Femur (tissue), 1 donor: ENCODE results near the gene UST.
A peak's percentile ranks its signal among the peaks of the same experiment; 100 is the strongest.

Experiments used
- DNase-seq: peaks from one replicate; pipeline ENCODE4 v3.0.0-alpha.2; 2017

Gene UST

DNA sequence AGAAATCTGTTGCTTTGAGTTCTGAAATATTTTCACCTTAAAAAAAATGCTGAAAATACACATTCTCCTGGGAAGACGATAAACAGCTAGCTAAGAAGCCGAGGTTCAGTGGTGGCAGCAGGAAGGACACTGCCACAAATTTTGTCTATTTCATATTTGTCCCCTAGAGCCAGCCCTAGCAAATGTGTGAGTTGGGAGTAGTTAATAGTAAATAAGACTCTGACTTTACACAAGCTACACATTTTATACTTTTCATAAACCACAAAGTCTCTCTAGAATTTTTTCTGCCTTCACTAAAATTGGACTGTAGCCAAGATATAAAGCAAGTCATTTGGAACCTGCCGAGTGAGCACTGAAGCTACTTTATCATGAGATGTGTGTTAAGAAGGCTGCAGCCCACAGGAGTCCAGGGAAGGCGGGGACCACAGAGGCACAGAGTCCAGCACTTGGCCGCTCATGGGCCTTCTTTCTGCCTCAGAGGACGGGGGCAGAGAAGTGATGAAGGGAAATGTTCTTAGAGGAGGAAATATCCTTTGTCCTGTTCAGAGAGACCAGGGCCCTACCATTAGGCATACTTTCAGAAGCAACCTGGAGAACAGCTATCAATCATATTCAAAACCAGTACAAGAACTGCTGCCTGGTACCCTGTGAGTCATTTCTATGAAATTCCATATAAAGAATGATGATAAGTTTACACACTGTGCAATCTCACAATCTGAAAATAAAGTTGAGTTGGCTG is 329.0 kb downstream of the UST start:
- no peak for DNase-seq

DNA sequence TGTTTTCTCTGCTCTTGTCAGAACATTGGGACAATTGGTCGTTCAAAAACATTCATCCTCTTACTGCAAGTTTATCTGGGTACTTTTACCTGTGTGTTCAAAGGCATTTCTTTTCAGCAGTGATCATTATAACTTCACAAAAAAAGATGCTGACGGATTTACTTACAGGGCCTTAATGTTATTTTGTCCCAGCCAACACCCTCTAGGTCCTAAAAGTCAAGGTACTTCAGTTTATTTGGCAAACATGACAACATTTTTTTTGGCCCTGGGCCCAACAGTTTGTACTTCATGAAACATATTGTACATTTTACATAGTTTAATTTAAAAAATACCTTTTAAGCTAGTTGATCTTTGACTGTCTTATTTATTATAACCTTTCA is 329.5 kb downstream of the UST start:
- DNase-seq: no peak

DNA sequence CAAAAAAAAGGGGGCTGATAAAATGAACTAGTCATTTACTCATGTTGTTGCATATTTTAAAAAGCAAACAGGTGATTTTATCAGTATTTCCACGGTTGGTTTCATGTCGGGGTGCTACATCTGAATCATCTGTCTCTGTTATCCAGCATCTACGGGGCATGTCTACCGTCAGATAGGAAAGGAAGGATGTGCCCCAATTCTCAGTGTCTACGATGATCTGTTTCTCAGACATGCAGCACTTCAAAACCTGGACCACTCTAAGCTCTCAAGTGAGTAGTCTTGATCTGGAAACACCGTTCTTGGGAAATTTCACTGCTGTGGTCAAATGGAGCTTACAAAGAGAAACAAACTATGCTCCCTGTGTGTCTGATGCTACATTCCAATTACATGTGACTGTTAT is 330.4 kb downstream of the UST start:
- DNase-seq: no peak

DNA sequence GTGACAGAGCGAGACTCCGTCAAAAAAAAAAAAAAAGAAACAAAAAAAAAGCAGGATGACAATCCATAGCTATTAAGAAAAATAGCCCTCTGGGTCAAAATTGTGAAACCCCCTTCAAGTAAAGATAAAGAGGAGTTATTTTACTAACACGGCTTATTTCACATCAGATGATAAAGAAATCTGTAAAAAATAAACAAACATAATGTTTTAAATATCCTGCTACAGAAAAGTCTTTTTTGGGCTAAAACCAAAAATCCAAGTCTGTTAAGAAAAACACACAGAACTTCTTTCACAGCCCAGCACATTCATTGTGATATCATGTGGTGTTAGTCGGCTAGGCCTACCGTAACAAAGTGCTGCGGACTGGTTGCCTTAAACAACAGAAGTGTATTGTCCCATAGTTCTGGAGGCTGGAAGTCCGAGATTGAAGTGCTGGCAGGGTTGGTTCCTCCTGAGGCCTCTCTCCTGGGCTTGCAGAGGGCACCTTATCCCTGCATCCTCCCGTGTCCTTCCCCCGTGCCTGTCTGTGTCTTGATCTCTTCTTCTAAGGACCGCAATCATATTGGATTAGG is 331.5 kb downstream of the UST start:
- no peak for DNase-seq

DNA sequence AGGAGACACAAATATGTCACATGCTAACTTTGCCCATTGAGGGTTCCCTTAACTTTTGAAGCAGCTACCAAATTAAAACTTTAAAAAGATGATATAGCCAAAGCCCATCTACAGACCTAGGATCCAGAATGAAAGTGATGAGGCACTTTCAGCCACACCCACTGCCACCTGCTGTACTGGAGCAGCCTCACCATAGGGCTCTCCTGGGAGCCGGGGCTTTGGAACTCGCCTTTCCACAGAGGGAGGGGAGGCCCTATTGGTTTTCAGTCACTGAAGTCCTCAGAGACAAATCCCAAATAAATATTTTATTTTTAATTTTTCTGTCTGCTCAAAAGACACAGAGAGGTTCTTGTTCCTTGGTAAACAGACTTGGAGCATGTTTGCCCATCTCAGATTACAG is 332.6 kb downstream of the UST start:
- DNase-seq: no peak

DNA sequence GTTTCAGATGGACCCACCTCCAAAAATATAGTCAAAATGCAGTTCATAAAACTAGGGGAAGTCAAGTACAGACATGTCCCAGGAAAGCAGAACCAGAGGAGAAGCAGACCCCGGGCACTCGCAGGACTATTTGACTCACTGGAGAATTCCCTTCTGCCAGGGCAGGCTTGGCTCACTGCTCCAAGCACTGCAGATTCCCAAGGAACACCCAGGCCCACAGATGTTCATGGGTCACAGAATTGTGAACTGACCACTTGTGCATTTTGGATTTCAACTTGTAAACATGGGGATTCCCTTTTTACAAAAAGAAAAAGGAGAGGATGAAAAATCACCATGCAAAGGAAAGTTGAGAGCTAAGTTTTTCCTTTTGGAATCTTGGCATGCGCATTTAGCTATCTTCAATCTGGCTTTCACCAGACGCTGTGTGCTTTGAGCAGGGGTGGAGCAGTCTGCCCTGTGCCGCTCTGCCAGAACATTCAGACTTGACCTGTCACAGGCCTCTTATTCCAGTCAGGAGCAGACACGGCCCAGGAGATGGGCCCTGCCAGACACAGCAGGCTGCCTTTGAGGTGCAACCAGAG is 333.2 kb downstream of the UST start:
- DNase-seq: peak; percentile 75

DNA sequence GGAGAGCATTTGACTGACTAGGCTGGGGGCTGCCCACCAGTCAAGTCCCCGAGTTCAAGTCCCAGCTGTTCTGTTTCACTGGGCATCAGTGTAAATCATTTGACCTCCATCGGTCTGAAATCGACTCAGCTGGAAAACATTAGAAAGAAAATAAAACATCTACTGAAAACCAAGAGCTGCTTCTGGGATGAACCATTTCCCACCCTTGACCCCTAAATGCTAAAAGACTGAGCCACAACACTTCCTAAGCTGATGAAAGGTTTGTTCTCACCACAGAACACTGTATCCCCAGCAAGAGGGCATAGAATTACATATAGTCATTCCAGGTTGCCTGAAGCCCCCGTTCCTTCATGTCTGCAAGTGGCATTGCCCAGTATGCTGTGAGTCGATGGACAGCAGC is 333.7 kb downstream of the UST start:
- no peak for DNase-seq

DNA sequence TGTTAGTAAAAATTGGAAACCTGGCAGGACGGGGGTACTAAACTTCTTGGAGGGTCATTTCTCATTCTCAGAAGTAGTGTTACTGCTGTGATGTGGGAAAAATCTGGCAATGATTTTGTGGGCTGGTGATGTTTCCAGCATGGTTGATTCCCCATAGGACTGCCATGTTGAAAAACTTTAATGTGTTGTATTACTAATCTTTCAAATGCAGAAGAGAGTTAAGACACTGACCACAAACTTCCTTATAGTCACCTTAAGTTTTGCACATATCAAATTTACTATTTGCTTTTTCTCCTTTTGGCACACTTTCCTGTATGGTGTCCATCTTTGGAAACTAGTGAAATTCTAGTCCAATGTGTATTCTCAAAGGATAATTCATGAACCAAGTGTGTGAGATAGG is 334.5 kb downstream of the UST start:
- no peak for DNase-seq

DNA sequence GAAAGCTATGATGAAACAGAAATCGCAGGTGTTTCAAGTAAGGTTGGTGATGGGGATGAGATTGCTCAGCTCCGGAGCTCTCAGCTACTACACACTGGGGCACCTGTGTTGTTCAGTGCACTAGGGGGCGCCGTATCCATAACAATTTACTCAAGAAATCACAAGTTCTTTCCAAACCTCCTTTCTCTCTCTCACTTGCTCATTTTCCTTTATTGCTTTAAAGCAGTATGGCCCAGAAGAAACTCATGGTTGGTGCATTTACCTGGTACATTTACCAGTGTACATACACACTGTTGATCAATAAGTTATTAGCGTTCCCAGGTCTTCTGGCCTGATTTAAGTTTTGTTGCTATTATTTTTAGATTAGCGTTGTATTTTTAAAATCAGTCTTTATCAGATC is 335.5 kb downstream of the UST start:
- DNase-seq: peak; percentile 84

DNA sequence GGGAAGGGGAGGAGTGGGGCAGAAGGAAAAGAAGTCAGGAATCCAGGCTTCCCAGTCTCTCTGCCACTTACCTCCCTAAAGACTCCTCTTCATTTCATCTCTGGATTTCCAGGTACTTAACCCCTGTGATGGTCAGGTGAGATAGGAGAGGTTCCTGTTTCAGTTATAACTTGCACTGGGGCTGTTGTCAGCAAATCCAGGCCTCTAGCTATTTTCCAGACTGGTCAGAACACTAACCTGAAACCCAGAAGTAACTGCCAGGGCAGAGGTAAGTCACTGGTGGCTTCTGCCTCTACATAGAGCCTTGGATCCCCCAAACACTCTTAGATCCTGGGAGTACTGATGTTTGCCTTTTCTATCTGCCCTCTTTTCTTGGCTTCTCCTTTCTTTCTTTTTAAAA is 337.2 kb downstream of the UST start:
- DNase-seq: no peak

DNA sequence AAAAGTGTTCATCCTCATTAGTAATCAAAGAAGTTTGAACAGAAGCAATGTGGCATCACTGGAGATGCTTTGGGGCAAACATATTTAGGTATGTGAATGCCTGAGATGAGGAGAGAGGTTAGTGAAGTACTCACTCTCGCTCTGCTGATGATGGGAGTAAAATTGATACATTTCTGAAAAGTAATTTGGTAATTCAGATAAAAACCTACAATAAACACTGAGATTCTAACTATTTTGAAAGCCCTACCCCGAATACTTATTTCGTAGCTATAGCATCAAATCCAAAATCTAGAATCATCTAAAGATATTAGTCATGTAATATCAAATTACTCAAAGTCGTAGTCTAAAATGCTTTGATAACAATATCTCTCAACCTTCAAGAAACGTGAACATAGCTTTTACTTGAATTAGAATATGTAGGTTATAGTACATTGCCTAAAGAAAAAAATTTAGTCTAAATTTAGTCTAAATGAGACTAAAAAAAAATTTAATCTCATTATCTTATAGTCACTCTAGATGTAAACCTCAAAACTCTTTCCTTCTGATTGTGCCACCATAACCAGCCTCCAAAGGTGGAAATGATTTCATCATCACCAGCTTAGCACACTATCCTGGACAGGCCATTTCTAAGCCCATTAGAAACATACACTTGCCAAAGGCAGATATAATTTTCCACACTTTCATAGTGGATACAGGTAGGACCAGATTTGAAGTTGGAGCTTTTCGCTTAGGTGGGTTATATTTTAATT is 338.2 kb downstream of the UST start:
- DNase-seq: no peak

DNA sequence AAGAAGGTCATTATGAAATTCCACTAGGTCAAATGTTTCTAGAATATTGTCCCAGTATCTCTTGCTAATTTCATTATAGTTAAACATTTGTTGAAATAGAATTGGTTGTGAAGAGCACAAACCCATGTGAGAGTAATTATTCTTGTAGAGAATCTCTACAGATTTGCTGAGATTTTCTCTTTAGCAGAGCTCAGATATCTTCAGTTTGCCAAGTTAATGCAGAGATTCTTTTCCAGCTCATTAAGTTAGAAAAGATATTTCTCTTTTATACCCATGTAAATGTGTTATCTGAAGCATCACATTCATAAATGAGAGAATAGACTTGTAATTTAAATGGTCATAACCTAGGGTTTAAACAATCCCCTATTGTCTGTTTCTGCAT is 338.7 kb downstream of the UST start:
- DNase-seq: no peak

DNA sequence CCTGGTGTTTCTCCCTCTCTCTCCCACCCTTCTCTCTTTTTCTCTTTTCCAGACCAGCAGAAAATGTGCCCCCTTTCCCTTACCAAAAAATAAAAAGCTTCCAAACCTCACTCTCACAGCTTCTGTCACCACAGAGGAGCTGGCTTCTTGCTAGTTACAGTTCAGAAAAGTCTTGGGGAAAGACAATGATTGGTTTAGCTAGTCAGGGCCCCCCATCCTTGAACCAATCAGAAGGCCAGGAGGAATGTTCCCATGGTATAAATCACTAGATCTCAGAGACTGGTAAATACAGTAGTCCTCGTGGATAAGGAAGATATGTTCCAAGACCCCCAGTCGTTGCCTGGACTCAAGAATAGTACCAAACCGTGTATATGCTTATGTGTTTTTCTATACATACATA is 339.5 kb downstream of the UST start:
- DNase-seq: no peak

DNA sequence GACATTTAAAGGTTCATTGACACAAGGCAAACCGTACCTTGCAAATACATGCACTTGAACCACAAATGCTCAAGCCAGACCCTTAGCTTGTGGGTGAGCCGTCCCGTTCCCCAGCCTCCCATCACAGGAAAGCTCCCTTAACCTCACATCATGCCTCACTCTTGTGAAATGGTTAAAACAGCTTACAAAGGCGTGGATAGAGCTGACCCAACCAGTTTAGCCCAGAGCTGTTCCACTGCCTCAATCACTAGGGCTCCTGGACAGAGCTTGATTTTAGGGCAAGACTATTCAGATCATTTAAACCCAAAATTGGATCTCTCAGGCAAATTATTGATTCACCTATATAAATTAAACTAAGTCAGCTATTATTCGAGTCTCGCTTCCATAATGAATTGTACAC is 341.1 kb downstream of the UST start:
- DNase-seq: no peak

DNA sequence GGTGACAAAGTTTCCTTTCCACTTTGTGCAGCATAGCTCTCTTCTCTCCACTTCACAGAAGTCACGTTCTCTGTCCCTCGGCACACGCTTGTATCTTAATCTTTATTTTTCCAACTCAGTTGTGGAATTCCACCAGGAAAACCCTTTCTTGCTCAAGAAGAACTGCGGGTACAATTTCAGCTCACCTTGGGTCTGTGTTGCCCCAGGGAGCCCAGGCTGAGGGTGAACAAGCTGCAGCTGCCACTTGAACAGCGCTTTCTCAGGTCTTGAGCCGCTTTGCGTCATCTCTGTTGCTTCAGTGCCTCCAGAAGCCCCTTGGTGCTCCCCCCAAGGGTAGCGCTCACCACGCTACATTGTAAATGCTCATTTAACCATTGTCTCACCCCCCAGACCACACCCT is 341.5 kb downstream of the UST start:
- DNase-seq: no peak

DNA sequence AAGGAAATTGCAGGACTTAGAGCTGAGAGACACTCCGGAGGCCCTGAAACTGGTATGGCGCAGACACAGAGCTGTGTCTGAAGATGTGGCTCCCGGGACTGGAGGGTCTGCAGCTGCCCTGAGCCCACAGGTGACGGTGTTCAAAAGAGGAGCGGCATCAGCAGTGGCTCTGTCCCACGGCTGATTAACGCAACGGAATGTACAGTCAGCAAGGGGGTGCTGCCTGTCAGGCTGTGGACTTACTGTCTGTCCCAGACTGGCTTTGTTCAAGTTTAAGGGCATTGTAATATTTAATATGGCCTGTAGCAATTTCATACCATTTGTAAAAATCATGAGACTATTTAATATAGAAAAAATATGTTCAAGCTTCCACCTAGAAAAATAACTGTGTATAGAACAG is 342.7 kb downstream of the UST start:
- no peak for DNase-seq

DNA sequence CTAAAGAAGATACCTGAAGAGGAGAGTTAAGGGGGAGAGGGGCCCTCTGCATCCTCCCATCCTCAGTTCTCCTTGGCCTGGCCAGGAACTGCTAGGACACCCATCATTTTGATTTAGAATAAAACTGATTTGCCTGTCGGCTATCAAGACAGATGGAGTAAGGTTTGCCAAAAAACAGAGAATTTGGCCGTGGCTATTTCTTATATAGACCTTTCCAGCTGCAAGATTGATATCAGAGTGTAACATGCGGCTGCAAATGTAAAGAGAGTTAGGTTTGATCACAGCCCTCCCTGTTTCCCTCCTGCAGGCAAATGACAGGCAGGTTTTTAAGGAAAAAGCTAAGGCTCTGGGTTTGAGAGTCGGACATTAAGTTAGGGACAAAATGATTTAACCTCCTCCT is 344.1 kb downstream of the UST start:
- no peak for DNase-seq

DNA sequence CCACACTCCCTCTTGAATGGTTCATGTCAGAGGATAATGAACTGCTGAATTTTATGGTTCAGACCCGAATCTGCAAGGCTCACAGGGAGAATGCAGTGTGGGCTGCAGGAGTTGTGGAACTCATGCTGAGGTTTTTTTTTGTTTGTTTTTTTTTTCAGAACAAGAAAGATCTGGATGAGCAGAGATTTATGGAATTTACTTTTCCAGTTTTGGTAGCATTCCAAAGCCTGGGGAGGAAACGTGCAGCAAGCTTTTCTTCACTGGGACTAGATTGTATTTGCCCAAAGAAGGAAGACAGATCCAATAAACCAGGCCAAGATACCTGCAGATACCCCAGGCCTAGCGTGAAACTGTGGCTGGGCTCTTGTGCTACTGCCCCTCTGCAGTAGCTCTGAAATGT is 346.8 kb downstream of the UST start:
- no peak for DNase-seq

DNA sequence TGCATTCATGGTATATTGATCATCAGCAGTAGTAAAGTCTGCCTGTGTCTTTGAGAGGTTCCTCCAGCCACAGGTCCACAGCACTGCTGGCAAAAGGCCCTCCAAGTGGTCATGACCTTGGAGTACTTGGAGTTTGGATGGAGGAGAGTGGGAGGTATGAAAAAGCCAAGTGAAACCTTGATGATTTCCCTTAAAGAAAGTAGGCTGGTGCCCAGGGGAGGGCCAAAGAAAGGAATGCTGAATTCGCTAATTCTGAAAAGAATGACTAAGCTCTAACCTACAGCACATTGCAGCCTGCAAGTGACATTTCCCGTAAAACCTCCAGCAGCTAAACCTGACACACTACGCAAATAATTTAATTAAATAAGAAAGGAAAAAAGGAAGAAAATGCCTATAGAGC is 347.3 kb downstream of the UST start:
- no peak for DNase-seq

DNA sequence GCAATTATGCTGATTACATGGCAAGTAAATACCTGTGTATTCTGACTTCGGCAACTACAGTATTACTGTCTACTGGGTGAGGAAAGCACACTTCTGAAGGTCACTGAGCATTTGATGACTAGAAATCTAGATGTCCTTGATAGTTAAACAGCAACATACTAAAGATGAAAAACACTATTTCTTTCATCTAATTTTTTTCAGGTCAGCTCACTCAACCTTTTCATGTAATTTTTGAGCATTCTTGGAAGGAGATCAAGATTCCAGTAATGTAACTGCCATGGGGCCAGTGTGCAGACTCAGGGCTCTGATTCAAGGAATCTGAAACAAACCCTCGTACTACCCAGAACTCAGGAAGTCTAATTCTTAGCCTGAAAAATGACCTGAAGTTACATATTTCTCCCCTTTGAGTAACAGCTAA is 348.1 kb downstream of the UST start:
- no peak for DNase-seq

DNA sequence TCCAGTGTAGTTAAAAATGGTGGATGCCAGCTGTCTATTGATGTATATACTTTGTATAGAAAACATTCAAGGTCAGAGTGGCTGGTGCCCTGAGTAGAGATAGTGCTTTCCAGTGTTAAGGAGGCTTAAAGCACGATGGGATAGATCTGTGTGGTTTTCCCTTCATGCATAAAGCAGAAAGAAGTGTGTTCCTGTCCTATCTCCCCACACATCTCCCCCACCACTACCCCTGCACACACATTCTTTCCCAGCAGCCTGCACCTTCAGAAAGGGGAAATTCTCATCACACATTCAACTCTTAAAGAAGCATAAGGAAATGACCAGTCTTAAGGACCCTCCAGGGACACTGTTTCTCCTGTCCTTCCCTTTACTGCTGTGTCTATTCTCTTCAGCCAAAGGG is 349.0 kb downstream of the UST start:
- DNase-seq: no peak

DNA sequence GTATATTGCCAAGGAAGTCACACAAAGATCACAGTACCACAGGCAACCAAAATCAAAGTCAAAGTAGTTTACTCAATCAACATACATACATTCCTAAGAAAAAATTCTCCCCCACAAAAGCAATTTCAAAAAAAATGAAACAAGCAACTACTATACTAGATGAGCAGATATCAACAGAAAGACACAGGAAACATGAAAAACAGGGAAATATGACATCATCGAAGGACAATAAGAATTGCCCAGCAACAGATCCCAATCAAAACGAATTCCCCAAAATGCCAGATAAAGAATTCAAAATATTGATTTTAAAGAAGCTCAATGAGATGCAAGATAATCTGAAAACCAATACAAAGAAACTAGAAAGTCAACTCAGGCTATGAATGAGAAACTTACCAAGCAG is 351.0 kb downstream of the UST start:
- no peak for DNase-seq

DNA sequence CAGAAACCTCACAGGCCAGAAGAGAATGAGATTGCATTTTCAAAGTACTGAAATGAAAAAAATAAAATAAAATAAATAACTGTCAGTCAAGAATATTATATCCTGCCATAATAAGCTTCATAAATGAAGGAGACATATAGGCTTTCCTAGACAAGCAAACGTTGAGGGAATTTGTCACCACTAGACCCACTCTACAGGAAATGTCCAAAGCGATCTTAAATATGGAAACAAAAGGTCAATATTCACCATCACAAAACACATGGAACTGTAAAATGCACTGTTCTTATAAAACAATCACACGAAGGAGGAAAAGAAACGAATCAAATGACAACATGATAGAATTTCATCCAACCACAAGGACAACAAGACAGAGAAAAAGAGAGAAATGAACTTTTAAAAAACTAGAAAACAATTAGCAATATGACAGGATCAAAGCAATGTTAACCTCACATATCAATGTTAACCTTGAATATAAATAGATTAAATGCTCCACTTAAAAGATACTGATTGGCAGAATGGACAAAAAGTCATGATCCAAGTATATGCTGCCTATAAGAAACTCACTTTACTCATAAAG is 352.0 kb downstream of the UST start:
- no peak for DNase-seq

DNA sequence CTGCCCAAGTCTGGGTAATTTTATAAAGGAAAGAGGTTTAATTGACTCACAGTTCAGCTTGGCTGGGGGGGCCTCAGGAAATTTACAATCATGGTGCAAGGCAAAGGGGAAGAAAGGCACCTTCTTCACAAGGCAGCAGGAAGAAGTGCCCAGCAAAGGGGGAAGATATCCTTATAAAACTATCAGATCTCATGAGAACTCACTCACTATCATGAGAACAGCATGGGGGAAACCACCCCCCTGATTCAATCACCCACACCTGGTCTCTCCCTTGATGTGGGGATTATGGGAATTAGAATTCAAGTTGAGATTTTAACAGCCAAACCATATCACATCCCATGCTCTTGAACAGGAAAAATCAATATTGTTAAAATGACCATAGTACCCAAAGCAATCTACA is 355.5 kb downstream of the UST start:
- no peak for DNase-seq
